Endothelial cell of umbilical vein (primary cell): ENCODE results near the gene NABP1. TPM values are rescaled to one million over a fixed set of nuclear protein-coding genes. Genes with fewer than 3 reads are reported as not detected.
A peak's percentile ranks its signal among the peaks of the same experiment; 100 is the strongest.

Source experiments
- BruUV-seq: library from RNA; stranded (reverse); fragments of 400-500 nt; replicated peaks from 2 replicates; lab custom pipeline; 2021; lab: Mats Ljungman, UMichigan
- CTCF ChIA-PET: fragments of 300-600, 350-600 bp; sonication (Branson Sonifier 250); formaldehyde crosslinking; loops from one replicate; lab custom pipeline; 2021; ENCODE audit warnings: antibody characterized with exemption, inconsistent platforms; lab: Charles Lee
- POLR2A ChIA-PET: fragments of 300-600, 350-600 bp; sonication (Branson Sonifier 250); formaldehyde crosslinking; loops from one replicate; lab custom pipeline; 2021; ENCODE audit warnings: antibody characterized with exemption, inconsistent platforms; lab: Charles Lee
- DNase-seq: peaks from one replicate; pipeline ENCODE4 v3.0.0-alpha.2; 2011; ENCODE audit warnings: low read depth, low spot score
- FAIRE-seq: peaks from 2 replicates; lab custom pipeline; 2011; peaks lifted over from hg19 to GRCh38; lab: Jason Lieb, UNC
- H2AFZ ChIP-seq: 2 replicates; pipeline ENCODE4 v1.6.0; 2012; ENCODE audit warnings: low read depth, low read length, control low read depth, inconsistent platforms
- H3K27ac ChIP-seq: 2 replicates; pipeline ENCODE4 v1.5.1; 2011; ENCODE audit warnings: low read depth, mild to moderate bottlenecking, control low read depth, low read length, moderate library complexity; ENCODE audit not compliant: insufficient read depth
- H3K27me3 ChIP-seq, 2 experiments: 2 replicates each; pipeline versions ENCODE4 v1.6.0 to v1.6.1; 2011; ENCODE audit warnings: low read length in 2 of 2, mixed read lengths in 1 of 2; ENCODE audit not compliant: control insufficient read depth in 2 of 2, insufficient read depth in 2 of 2
- H3K36me3 ChIP-seq, 2 experiments: 2 replicates in 1 of 2; 3 replicates in 1 of 2; pipeline ENCODE4 v1.5.1; 2011; ENCODE audit warnings: low read length in 2 of 2, mild to moderate bottlenecking in 1 of 2, moderate library complexity in 1 of 2; ENCODE audit not compliant: control insufficient read depth in 2 of 2, insufficient read depth in 2 of 2; ENCODE audit errors: extremely low read depth in 1 of 2
- H3K4me1 ChIP-seq: 3 replicates; pipeline ENCODE4 v1.5.1; 2011; ENCODE audit warnings: mild to moderate bottlenecking, low read length; ENCODE audit not compliant: control insufficient read depth, insufficient read depth; ENCODE audit errors: extremely low read depth
- H3K4me2 ChIP-seq: 2 replicates; pipeline ENCODE4 v1.6.1; 2011; ENCODE audit warnings: low read length, control low read depth, mixed read lengths; ENCODE audit not compliant: insufficient read depth
- H3K4me3 ChIP-seq, 3 experiments: fragments of 200-600 bp in 1 of 3; sonication (generic), shearing (Covaris generic) in 1 of 3; replicated peaks in 1 of 3; 2 replicates each; pipeline ENCODE4 v1.5.1; 2011 to 2016; ENCODE audit warnings: control low read depth in 3 of 3, low read length in 3 of 3, mild to moderate bottlenecking in 2 of 3, inconsistent platforms in 1 of 3, low read depth in 1 of 3, moderate library complexity in 1 of 3; ENCODE audit not compliant: insufficient read depth in 1 of 3
- H3K79me2 ChIP-seq: 2 replicates; pipeline ENCODE4 v1.6.0; 2012; ENCODE audit warnings: low read length, inconsistent platforms; ENCODE audit not compliant: control insufficient read depth, insufficient read depth
- H3K9ac ChIP-seq: replicated peaks from 2 replicates; pipeline ENCODE3; 2011; ENCODE audit warnings: low read length, control low read depth; ENCODE audit not compliant: insufficient read depth; ENCODE audit errors: extremely low read depth
- H3K9me1 ChIP-seq: replicated peaks from 3 replicates; pipeline ENCODE4 v1.6.0; 2011; ENCODE audit warnings: mild to moderate bottlenecking, low read length; ENCODE audit not compliant: control insufficient read depth, insufficient read depth; ENCODE audit errors: extremely low read depth
- H3K9me3 ChIP-seq: replicated peaks from 2 replicates; pipeline ENCODE4 v1.5.1; 2012; ENCODE audit warnings: low read length, inconsistent platforms; ENCODE audit not compliant: control insufficient read depth, insufficient read depth
- H4K20me1 ChIP-seq: replicated peaks from 2 replicates; pipeline ENCODE3; 2011; ENCODE audit warnings: mild to moderate bottlenecking, low read length; ENCODE audit not compliant: control insufficient read depth, insufficient read depth; ENCODE audit errors: extremely low read depth
- EZH2 ChIP-seq: IDR thresholded peaks from 2 replicates; pipeline ENCODE4 v1.6.1; 2012; ENCODE audit warnings: borderline replicate concordance, low read depth, mild to moderate bottlenecking, moderate library complexity, low read length, inconsistent platforms; ENCODE audit not compliant: severe bottlenecking
- FOS ChIP-seq: IDR thresholded peaks from 2 replicates; pipeline ENCODE4 v1.6.1; 2011; ENCODE audit warnings: mild to moderate bottlenecking, low read length, moderate library complexity, borderline replicate concordance; ENCODE audit not compliant: insufficient read depth
- GATA2 ChIP-seq: IDR thresholded peaks from 2 replicates; pipeline ENCODE4 v1.7.0; 2011; ENCODE audit warnings: low read depth, mild to moderate bottlenecking, moderate library complexity, mixed read lengths, low read length; ENCODE audit not compliant: insufficient read length, insufficient read depth
- JUN ChIP-seq: IDR thresholded peaks from 2 replicates; pipeline ENCODE4 v1.6.1; 2011; ENCODE audit warnings: borderline replicate concordance, low read depth; ENCODE audit not compliant: insufficient read length, insufficient read depth
- MYC ChIP-seq: IDR thresholded peaks from one replicate; pipeline ENCODE4 v1.6.1; 2011; ENCODE audit warnings: mild to moderate bottlenecking, low read depth, low read length
- POLR2A ChIP-seq: IDR thresholded peaks from 2 replicates; pipeline ENCODE4 v1.6.1; 2012; ENCODE audit warnings: low read depth, mild to moderate bottlenecking, control low read depth, low read length
- POLR2AphosphoS5 ChIP-seq: IDR thresholded peaks from 2 replicates; pipeline ENCODE4 v1.6.1; 2012; ENCODE audit warnings: low read depth, mild to moderate bottlenecking, control low read depth, low read length, moderate library complexity; ENCODE audit not compliant: insufficient read depth
- dilution Hi-C: fragments of 300-500 bp; cut with MboI; formaldehyde crosslinking; loops from one replicate; pipeline ENCODE4 v1.15.0; 2019; ENCODE audit warnings: low sequenced_read_pairs; ENCODE audit not compliant: extremely low pct_ligation_motif_present
- intact Hi-C: fragments of 100-400 bp; cut with micrococcal nuclease; formaldehyde crosslinking; loops from one replicate; pipeline ENCODE4 v1.10.0; 2022
- polyA plus RNA-seq, 4 experiments: library from polyadenylated mRNA; depleted of rRNA in 3 of 4; stranded (reverse) in 3 of 4; unstranded in 1 of 4; fragments of >200 nt; gene quantifications; 2 replicates each; pipeline versions ENCODE4 v1.2.1 to v1.2.3, GENCODE V29; 2011 to 2012; ENCODE audit warnings: missing spikeins in 1 of 4
- total RNA-seq: library from RNA; stranded (reverse); gene quantifications from 2 replicates; pipeline ENCODE4 v1.2.3, GENCODE V29; 2021
- TF ChIP-seq, protein P1 (sequence below): IDR thresholded peaks from 2 replicates; pipeline ENCODE4 v1.6.1; 2011; ENCODE audit not compliant: insufficient read depth, insufficient read length
- TF ChIP-seq, protein P2 (sequence below), 2 donors: IDR thresholded peaks; 1 replicate in 1 of 2; 2 replicates in 1 of 2; pipeline ENCODE4 v1.5.1; 2011; ENCODE audit warnings: low read length in 2 of 2, mild to moderate bottlenecking in 2 of 2, moderate library complexity in 2 of 2, control low read depth in 1 of 2, inconsistent platforms in 1 of 2, low read depth in 1 of 2; ENCODE audit not compliant: insufficient read depth in 1 of 2; ENCODE audit errors: extremely low read depth in 1 of 2

Gene NABP1
- total and polyA plus RNA-seq, 2 donors (not counting 3 experiments of a cell fraction or from before 2014, with no cell fraction given) = 14.7 to 47.6 TPM

DNA sequence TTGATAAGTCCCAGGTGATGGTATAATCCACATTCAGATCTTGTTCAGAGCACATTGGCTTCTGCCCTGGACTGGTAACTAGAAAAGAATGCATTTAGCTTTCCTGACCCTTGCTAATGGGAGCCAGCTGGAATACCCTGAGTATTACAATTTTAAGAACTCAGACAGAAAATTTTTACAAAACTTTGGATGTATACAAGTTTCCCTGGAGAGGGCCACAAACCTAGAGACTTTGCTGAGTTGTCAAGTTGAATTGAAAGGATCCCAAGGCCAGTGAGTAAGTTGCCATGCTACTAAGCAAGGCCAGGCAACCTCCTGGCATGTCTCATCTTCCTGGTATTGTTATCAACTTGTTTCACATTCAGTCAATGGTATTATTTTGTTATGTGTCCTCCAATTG, 20.0 kb upstream of the NABP1 start:
- Histone ChIP-seq H3K4me3 (no peak overlapping the region), H3K9ac (no peak overlapping the region), H3K36me3 (no peaks in the 10 kb centered on the region), H3K9me3 (no peaks in the 10 kb centered on the region), H3K4me2 (no peak overlapping the region), H2AFZ (no peak overlapping the region), H3K79me2 (no peaks in the 10 kb centered on the region), H3K4me1 (peaks cover 15% of the 10 kb centered on the region), H4K20me1 (no peaks in the 10 kb centered on the region), H3K27me3 (no peaks in the 10 kb centered on the region), H3K27ac (peak overlapping the region; percentile 28), H3K9me1 (no peaks in the 10 kb centered on the region)
- FAIRE-seq = peak; percentile 99
- intact Hi-C loops (no loop called here), dilution Hi-C loops (no loop called here)
- no TSS peak for BruUV-seq
- ChIA-PET POLR2A (interaction anchor here (0.6 to 1.3 kb wide), 2 partner anchors 20 to 522 kb away, joined by 4 to 8 read pairs; partner anchors contain the start of gene NABP1), CTCF (interaction anchor here (1.3 to 1.7 kb wide), 4 partner anchors 17 to 85 kb away, joined by 3 to 7 read pairs (median 4); no protein-coding TSS in a partner anchor)
- DNase-seq = peak; percentile 82
- TF ChIP-seq, protein P1, sequence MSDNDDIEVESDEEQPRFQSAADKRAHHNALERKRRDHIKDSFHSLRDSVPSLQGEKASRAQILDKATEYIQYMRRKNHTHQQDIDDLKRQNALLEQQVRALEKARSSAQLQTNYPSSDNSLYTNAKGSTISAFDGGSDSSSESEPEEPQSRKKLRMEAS = no peak
- TF ChIP-seq POLR2AphosphoS5 (no peak), JUN (peak; percentile 56), POLR2A (no peak), FOS (peak; percentile 49), GATA2 (no peak), EZH2 (no peak), MYC (no peak)
- TF ChIP-seq, protein P2, sequence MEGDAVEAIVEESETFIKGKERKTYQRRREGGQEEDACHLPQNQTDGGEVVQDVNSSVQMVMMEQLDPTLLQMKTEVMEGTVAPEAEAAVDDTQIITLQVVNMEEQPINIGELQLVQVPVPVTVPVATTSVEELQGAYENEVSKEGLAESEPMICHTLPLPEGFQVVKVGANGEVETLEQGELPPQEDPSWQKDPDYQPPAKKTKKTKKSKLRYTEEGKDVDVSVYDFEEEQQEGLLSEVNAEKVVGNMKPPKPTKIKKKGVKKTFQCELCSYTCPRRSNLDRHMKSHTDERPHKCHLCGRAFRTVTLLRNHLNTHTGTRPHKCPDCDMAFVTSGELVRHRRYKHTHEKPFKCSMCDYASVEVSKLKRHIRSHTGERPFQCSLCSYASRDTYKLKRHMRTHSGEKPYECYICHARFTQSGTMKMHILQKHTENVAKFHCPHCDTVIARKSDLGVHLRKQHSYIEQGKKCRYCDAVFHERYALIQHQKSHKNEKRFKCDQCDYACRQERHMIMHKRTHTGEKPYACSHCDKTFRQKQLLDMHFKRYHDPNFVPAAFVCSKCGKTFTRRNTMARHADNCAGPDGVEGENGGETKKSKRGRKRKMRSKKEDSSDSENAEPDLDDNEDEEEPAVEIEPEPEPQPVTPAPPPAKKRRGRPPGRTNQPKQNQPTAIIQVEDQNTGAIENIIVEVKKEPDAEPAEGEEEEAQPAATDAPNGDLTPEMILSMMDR (IDR thresholded peaks at IDR 0.05; ENCODE audit: extremely low read depth in 1 of 2, insufficient read depth in 1 of 2, low read depth in 1 of 2, low read length in 2 of 2) = no peak
